ENCODE results near the gene LARGE1.

Gene LARGE1

DNA sequence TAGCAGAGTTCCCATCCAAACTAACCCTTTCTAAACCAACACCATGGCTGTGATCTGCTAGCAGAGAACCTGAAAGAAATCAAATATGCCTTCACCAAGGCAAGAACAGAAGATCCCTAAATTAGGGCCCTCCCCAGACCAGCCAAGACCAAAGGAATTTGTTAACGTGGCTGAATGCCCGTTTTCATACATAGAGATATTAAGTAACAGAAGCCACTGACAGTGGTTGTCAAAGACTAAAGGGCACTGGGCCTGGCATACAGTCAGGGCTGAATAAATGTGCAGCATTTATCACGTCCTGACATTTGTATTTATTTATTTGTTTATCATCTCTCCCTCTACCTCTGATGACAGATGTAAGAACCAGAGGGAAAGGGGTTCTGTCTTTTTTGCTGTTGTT is 271.8 kb downstream of the LARGE1 start:
- in situ Hi-C loops (cut with MboI; ENCODE audit: low sequenced_read_pairs, unreplicated experiment), result no loop called here
- TF ChIP-seq, protein P1, sequence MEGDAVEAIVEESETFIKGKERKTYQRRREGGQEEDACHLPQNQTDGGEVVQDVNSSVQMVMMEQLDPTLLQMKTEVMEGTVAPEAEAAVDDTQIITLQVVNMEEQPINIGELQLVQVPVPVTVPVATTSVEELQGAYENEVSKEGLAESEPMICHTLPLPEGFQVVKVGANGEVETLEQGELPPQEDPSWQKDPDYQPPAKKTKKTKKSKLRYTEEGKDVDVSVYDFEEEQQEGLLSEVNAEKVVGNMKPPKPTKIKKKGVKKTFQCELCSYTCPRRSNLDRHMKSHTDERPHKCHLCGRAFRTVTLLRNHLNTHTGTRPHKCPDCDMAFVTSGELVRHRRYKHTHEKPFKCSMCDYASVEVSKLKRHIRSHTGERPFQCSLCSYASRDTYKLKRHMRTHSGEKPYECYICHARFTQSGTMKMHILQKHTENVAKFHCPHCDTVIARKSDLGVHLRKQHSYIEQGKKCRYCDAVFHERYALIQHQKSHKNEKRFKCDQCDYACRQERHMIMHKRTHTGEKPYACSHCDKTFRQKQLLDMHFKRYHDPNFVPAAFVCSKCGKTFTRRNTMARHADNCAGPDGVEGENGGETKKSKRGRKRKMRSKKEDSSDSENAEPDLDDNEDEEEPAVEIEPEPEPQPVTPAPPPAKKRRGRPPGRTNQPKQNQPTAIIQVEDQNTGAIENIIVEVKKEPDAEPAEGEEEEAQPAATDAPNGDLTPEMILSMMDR (IDR thresholded peaks at IDR 0.05; ENCODE audit: borderline replicate concordance, control extremely low read depth, extremely low read depth, insufficient read depth, missing control alignments), result no peak

DNA sequence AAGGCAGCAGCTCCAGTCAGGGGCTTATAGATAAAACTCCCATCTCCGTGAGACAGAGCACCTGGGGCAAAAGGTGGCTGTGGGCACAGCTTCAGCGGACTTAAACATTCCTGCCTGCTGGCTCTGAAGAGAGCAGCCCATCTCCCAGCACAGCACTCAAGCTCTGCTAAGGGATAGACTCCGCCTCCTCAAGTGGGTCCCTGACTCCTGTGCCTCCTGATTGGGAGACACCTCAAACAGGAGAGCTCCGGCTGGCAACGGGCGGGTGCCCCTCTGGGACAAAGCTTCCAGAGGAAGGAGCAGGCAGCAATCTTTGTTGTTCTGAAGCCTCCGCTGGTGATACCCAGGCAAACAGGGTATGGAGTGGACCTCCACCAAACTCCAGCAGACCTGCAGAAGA is 279.4 kb downstream of the LARGE1 start:
- TF ChIP-seq, protein P1 (IDR thresholded peaks at IDR 0.05; ENCODE audit: borderline replicate concordance, control extremely low read depth, extremely low read depth, insufficient read depth, missing control alignments), result no peak
- DNase-seq (ENCODE audit: low spot score), result no peak
- in situ Hi-C loops (cut with MboI; ENCODE audit: low sequenced_read_pairs, unreplicated experiment), result no loop called here

More for the DNA sequence above, 271.8 kb downstream of the LARGE1 start:
- no peak for DNase-seq (ENCODE audit: low spot score)

DNA sequence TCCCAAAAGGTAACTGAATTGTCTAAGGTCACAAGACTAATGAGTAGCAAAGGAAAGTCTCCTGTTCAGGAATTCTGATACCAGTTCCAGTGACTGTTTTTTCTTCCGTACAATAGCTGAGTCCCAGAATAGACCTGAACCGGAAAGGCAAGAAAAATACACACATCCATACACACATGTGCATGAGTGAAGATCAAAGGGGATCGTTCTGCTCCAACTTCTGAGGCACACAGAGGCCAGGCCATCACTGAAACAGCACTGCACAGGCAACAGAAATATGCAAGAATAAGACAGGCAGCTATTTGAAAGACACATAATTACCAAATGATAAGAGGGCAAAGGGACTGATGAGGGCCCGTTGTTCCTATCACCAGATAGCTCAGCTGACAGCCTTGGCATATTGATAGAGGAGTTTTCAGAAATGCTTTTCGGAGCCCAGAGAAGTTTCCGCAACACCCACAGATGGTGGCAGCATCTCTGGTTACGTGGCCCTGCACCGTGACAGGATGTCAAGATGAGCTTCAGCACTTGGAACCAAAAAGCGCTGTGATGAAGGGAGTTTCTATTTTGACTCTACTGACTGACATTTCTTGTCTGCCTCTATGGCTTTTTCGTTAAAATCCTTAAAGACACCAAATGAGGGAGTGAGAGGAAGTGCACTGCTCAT is 280.6 kb downstream of the LARGE1 start:
- TF ChIP-seq, protein P1 (IDR thresholded peaks at IDR 0.05; ENCODE audit: borderline replicate concordance, control extremely low read depth, extremely low read depth, insufficient read depth, missing control alignments), result no peak
- DNase-seq (ENCODE audit: low spot score), result no peak
- in situ Hi-C loops (cut with MboI; ENCODE audit: low sequenced_read_pairs, unreplicated experiment), result no loop called here

DNA sequence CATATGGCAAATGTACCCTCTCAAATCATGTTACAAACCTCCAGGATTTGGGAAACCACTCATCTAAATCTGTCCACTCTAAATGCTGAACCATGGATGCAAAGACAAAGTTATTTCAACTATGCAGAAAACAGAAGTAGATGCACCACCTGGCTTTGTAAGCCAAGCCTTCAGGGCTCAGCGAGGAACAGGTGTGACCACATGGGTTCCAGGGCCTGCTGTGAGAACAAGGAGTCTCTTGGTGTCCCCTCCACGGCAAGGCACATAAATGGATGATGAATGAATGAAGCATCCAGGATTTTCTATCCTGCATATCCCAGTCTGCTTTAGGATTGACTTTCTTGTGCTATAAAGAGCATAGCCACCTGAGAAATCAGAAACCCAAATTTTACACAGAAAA is 284.5 kb downstream of the LARGE1 start:
- TF ChIP-seq, protein P1 (IDR thresholded peaks at IDR 0.05; ENCODE audit: borderline replicate concordance, control extremely low read depth, extremely low read depth, insufficient read depth, missing control alignments), result no peak
- DNase-seq (ENCODE audit: low spot score), result no peak
- in situ Hi-C loops (cut with MboI; ENCODE audit: low sequenced_read_pairs, unreplicated experiment), result no loop called here

DNA sequence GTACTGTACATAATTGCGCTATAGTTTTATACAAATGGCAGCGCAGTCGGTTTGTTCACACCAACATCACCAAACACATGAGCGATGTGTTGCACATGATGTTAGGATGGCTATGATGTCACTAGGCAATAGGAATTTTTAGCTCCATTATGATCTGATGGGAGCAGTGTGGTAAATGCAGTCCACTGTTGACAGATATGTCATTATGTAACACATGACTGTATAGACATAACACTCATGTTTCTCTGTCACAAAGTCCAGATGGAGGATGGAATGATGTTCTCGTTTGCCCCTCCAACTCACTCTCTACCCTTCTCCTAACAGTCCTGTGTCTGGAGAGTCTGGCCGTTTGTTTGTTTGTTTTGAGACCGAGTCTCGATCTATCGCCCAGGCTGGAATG is 288.5 kb downstream of the LARGE1 start:
- TF ChIP-seq, protein P1 (IDR thresholded peaks at IDR 0.05; ENCODE audit: borderline replicate concordance, control extremely low read depth, extremely low read depth, insufficient read depth, missing control alignments), result no peak
- no peak for DNase-seq (ENCODE audit: low spot score)
- in situ Hi-C loops (cut with MboI; ENCODE audit: low sequenced_read_pairs, unreplicated experiment), result no loop called here

DNA sequence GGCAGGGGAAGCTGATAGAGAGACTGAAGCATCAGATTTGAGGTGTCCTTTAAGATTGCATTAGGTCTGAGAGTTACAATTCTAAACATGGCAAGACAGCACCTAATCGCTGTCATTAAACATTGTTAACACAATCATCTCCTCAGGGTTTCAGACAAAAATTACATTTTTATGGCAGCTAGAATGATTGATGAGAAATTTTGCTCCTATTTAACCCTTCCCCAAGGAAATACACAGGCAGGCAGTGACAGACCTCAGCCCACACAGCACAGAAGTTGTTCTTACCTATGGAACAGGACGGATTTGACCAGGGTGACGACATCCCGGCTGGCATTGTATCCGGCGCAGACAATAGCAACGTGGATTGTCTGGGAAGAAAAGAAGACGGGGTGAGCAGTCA is 294.3 kb downstream of the LARGE1 start:
- no peak for DNase-seq (ENCODE audit: low spot score)
- TF ChIP-seq, protein P1 (IDR thresholded peaks at IDR 0.05; ENCODE audit: borderline replicate concordance, control extremely low read depth, extremely low read depth, insufficient read depth, missing control alignments), result no peak
- in situ Hi-C loops (cut with MboI; ENCODE audit: low sequenced_read_pairs, unreplicated experiment), result no loop called here
